Stimulated activated effector memory CD8-positive, alpha-beta T cell treated with anti-CD3 and anti-CD28 coated beads, Interleukin-12 subunit alpha, Interleukin-12 subunit beta, amount 100 ng/mL, for 72 hours (primary cell): ENCODE data around the gene CD83.
A peak's percentile ranks its signal among the peaks of the same experiment; 100 is the strongest.
"Not testable (repeated sequence)": the region's sequence is repeated elsewhere in the genome, so short reads cannot be mapped to it uniquely, and the experiment has no call there.

ENCODE experiments used
- ATAC-seq: fragments of 150-1000 bp; cut with Tn5 transposase; 2 replicates; pipeline ENCODE4 v1.10.0; 2021
- DNase-seq, 2 donors: peaks; one replicate each; pipeline ENCODE4 v3.0.0; 2021 to 2022; ENCODE audit warnings: low spot score in 2 of 2
- H3K27ac Mint-ChIP-seq: one replicate; pipeline ENCODE4 v1.8.0; 2022; ENCODE audit warnings: mild to moderate bottlenecking, mixed read lengths
- H3K36me3 Mint-ChIP-seq: one replicate; pipeline ENCODE4 v1.8.0; 2022; ENCODE audit warnings: mild to moderate bottlenecking, mixed read lengths
- H3K4me1 Mint-ChIP-seq: one replicate; pipeline ENCODE4 v1.8.0; 2022; ENCODE audit warnings: mixed read lengths
- H3K4me3 Mint-ChIP-seq: one replicate; pipeline ENCODE4 v1.8.0; 2022; ENCODE audit warnings: mild to moderate bottlenecking, mixed read lengths
- H3K9me3 Mint-ChIP-seq: one replicate; pipeline ENCODE4 v1.8.0; 2022; ENCODE audit warnings: mixed read lengths

Gene CD83

GRCh38 chr6:14117158-14118090 lies at the start of gene CD83:
TSS of gene CD83 (plus strand) at chr6:14117772. CDS start at chr6:14117812, 40 bp downstream.
- Mint-ChIP-seq H3K9me3 (no peaks in the 10 kb centered on the region), H3K27ac (peak within 1 kb of the TSS; percentile 97), H3K36me3 (peaks cover 49% of the 10 kb centered on the region), H3K4me3 (peak within 1 kb of the TSS; percentile 98), H3K4me1 (peaks cover 34% of the 10 kb centered on the region)
- DNase-seq, result peak; percentile 73 to 85
- peak; percentile 88 for ATAC-seq

- Mint-ChIP-seq H3K4me1 (peaks cover 36% of the 10 kb centered on the region), H3K36me3 (peaks cover 5% of the 10 kb centered on the region), H3K9me3 (no peaks in the 10 kb centered on the region), H3K4me3 (peak overlapping the region; percentile 31), H3K27ac (no peak overlapping the region)
- ATAC-seq (peak; percentile 78), DNase-seq (no peak)
Observed at GRCh38 chr6:14068133-14068532, 49.4 kb upstream of the CD83 start.

- peaks cover 40% of the 10 kb centered on the region for H3K4me1 Mint-ChIP-seq
Observed at GRCh38 chr6:14068623-14069022, 48.9 kb upstream of the CD83 start.

GRCh38 chr6:14070457-14070856 lies 47.1 kb upstream of the CD83 start:
- H3K36me3 Mint-ChIP-seq, result peaks cover 9% of the 10 kb centered on the region
- H3K4me3 Mint-ChIP-seq, result no peak overlapping the region
- no peaks in the 10 kb centered on the region for H3K9me3 Mint-ChIP-seq

More at GRCh38 chr6:14068623-14069022, 48.9 kb upstream of the CD83 start:
- ATAC-seq, result no peak
- Mint-ChIP-seq H3K36me3 (peaks cover 5% of the 10 kb centered on the region), H3K9me3 (no peaks in the 10 kb centered on the region), H3K27ac (peak overlapping the region; percentile 38), H3K4me3 (no peak overlapping the region)
- no peak for DNase-seq

GRCh38 chr6:14072084-14072483 lies 45.5 kb upstream of the CD83 start:
- peaks cover 10% of the 10 kb centered on the region for H3K36me3 Mint-ChIP-seq
- peak overlapping the region; percentile 76 for H3K27ac Mint-ChIP-seq
- H3K4me3 Mint-ChIP-seq, result no peak overlapping the region
- peak; percentile 87 for ATAC-seq
- peak in 1 of 2 donors; percentile 73 for DNase-seq
- no peaks in the 10 kb centered on the region for H3K9me3 Mint-ChIP-seq
- peaks cover 51% of the 10 kb centered on the region for H3K4me1 Mint-ChIP-seq

More at GRCh38 chr6:14070457-14070856, 47.1 kb upstream of the CD83 start:
- Mint-ChIP-seq H3K4me1 (peaks cover 54% of the 10 kb centered on the region), H3K27ac (no peak overlapping the region)
- no peak for ATAC-seq
- DNase-seq, result no peak

GRCh38 chr6:14073561-14074354 lies 43.8 kb upstream of the CD83 start:
- H3K9me3 Mint-ChIP-seq, ATAC-seq: not testable (repeated sequence)
- Mint-ChIP-seq H3K36me3 (peaks cover 10% of the 10 kb centered on the region), H3K4me1 (peaks cover 47% of the 10 kb centered on the region), H3K27ac (peak overlapping the region; percentile 93), H3K4me3 (peak overlapping the region; percentile 80)
- DNase-seq, result peak in 1 of 2 donors; percentile 48

- Mint-ChIP-seq H3K36me3 (peaks cover 10% of the 10 kb centered on the region), H3K4me3 (peak overlapping the region; percentile 80), H3K4me1 (peaks cover 44% of the 10 kb centered on the region), H3K9me3 (no peaks in the 10 kb centered on the region), H3K27ac (peak overlapping the region; percentile 93)
- DNase-seq, result no peak
- ATAC-seq, result no peak
Observed at GRCh38 chr6:14074476-14075094, 43.0 kb upstream of the CD83 start.

- ATAC-seq (peak; percentile 64), DNase-seq (peak in 1 of 2 donors; percentile 61)
- Mint-ChIP-seq H3K4me1 (peaks cover 44% of the 10 kb centered on the region), H3K4me3 (peak overlapping the region; percentile 80), H3K9me3 (no peaks in the 10 kb centered on the region), H3K27ac (peak overlapping the region; percentile 93), H3K36me3 (peaks cover 10% of the 10 kb centered on the region)
Observed at GRCh38 chr6:14075095-14075503, 42.5 kb upstream of the CD83 start.

GRCh38 chr6:14077193-14077867 lies 40.2 kb upstream of the CD83 start:
- H3K36me3 Mint-ChIP-seq, result peaks cover 5% of the 10 kb centered on the region
- H3K9me3 Mint-ChIP-seq, result no peaks in the 10 kb centered on the region
- DNase-seq (peak in 1 of 2 donors; percentile 46), ATAC-seq (peak; percentile 44)
- peaks cover 31% of the 10 kb centered on the region for H3K4me1 Mint-ChIP-seq
- H3K27ac Mint-ChIP-seq, result no peak overlapping the region
- no peak overlapping the region for H3K4me3 Mint-ChIP-seq

- DNase-seq (no peak), ATAC-seq (peak; percentile 76)
- peaks cover 5% of the 10 kb centered on the region for H3K36me3 Mint-ChIP-seq
- no peak overlapping the region for H3K27ac Mint-ChIP-seq
- no peaks in the 10 kb centered on the region for H3K9me3 Mint-ChIP-seq
- H3K4me3 Mint-ChIP-seq, result no peak overlapping the region
- H3K4me1 Mint-ChIP-seq, result peaks cover 19% of the 10 kb centered on the region
Observed at GRCh38 chr6:14079433-14079832, 38.1 kb upstream of the CD83 start.

- H3K27ac Mint-ChIP-seq, result no peak overlapping the region
- DNase-seq, result no peak
- H3K9me3 Mint-ChIP-seq, result no peaks in the 10 kb centered on the region
- no peak overlapping the region for H3K4me3 Mint-ChIP-seq
- ATAC-seq, result no peak
- peaks cover 17% of the 10 kb centered on the region for H3K4me1 Mint-ChIP-seq
- H3K36me3 Mint-ChIP-seq, result peaks cover 5% of the 10 kb centered on the region
Observed at GRCh38 chr6:14079971-14080370, 37.6 kb upstream of the CD83 start.

- H3K36me3 Mint-ChIP-seq, result no peaks in the 10 kb centered on the region
- ATAC-seq, result no peak
- no peak for DNase-seq
- H3K27ac Mint-ChIP-seq, result no peak overlapping the region
- H3K4me1 Mint-ChIP-seq, result peaks cover 11% of the 10 kb centered on the region
- H3K9me3 Mint-ChIP-seq, result no peaks in the 10 kb centered on the region
- no peak overlapping the region for H3K4me3 Mint-ChIP-seq
Observed at GRCh38 chr6:14081126-14081525, 36.4 kb upstream of the CD83 start.

GRCh38 chr6:14082771-14083170 lies 34.8 kb upstream of the CD83 start:
- no peak overlapping the region for H3K27ac Mint-ChIP-seq
- DNase-seq (no peak), ATAC-seq (no peak)
- H3K4me1 Mint-ChIP-seq, result peaks cover 2% of the 10 kb centered on the region
- no peaks in the 10 kb centered on the region for H3K9me3 Mint-ChIP-seq
- no peaks in the 10 kb centered on the region for H3K36me3 Mint-ChIP-seq
- H3K4me3 Mint-ChIP-seq, result no peak overlapping the region

- H3K4me1 Mint-ChIP-seq, result peaks cover under 1% of the 10 kb centered on the region
Observed at GRCh38 chr6:14083262-14083661, 34.3 kb upstream of the CD83 start.

More at GRCh38 chr6:14083262-14083661, 34.3 kb upstream of the CD83 start:
- ATAC-seq (no peak), DNase-seq (no peak)
- H3K9me3 Mint-ChIP-seq, result no peaks in the 10 kb centered on the region
- no peak overlapping the region for H3K4me3 Mint-ChIP-seq
- no peak overlapping the region for H3K27ac Mint-ChIP-seq
- H3K36me3 Mint-ChIP-seq, result no peaks in the 10 kb centered on the region
